ENCODE results near the gene KDM5B.
"Not testable (repeated sequence)": the region's sequence is repeated elsewhere in the genome, so short reads cannot be mapped to it uniquely, and the experiment has no call there.

Gene KDM5B

DNA sequence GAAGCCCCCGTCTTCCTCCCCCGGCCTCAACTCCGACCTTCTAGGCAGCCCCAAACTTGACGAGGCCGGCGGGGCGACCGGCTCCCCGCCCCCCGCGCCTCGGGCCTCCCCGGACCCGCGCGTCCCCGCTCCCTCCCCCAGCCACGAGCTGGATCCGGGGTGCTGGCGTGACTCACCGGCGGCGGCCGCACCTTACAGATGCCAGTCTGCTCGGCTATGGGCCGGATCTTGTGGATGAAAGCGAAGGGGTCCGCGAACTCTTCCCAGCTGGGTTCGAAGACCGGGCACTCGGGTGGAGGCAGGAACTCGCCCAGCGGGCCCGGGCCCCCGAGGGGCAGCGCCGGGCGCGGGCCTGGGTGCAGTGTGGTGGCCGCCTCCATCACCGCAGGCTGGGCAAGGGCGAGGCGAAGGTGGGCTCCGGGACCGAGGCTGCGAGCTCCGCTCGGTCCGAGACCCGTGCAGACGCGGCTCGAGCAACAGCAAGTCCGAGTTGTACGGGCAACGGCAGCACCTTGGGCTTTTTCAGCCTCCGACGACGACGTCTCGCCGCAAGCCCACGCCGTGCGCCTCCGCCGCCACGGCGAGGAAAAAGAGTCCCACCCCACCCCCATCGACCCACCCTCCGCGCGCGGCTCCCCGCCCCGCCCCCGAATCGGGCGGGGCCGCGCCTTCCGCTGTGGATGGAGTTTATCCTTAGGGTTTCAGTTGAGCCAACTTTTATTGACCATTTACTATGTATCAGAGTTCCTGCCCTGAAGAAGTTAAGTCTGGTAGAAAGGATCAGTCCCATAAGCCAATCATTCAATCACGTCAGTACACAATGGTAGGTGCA is at the start of gene KDM5B:
TSS of gene KDM5B (minus strand) at position 496 of the 832 bp plus-strand sequence. CDS start at position 380, 116 bp downstream.
- peak; percentile 63 for DNase-seq

DNA sequence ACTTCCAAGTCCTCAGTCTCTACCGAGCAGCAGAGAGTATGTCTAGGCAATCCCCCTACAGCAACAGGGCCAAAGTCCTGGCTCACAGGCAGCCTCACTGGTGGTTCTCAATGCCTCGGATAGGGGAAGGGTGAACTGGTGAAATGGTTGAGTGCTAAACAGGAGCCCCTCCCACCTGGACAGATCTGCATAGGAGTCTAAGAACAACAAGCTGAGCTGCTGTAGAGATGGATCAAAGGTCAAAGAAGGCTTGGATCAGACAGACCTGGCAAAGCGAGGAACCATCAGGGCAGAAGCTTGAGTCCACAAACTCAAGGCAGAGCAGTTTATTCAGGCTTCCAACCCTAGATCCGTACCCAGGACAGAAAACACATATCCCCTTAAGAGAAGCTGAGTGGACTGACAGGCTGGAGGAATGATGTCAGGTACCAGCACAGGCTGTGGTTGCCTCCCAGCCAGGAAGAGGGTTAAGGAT is 49.0 kb upstream of the KDM5B start:
- no peak for DNase-seq

DNA sequence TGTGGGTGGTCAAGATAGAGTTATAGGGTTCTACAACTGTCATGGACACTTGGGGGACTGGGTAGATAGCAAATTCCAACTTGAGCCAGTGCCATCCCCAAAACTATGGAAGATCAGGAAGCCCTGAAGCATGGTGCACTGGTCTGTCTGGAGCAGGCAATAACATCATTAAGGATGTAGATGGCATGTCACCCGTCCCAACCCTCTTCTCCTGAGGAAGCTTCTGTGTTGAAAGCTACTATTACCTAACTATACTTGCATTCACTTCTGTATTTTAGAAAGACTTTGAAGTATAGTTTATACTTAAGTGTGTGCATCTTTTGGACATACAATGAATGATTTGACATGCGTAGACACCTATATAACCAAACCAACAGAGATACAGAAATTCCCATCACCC is 47.8 kb upstream of the KDM5B start:
- DNase-seq = no peak

DNA sequence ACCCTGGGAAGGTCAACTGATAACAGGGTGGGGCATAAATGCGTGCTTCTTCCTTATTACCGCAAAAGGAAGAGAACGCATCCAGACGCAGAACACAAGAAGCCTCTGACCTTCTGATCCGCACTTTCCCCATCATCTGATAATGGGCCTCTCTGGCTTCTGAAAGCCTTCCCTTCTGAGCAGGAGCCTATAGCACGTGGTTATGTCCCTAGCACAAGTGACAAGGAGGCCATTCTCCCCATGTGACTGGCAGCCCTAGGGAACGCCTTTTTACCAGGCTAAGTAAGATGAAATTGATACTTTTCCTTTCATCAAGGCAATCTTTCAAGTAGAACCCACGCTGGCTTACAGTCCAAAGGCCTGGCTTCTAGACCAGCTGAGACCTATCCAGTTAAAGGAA is 46.6 kb upstream of the KDM5B start:
- DNase-seq = no peak

DNA sequence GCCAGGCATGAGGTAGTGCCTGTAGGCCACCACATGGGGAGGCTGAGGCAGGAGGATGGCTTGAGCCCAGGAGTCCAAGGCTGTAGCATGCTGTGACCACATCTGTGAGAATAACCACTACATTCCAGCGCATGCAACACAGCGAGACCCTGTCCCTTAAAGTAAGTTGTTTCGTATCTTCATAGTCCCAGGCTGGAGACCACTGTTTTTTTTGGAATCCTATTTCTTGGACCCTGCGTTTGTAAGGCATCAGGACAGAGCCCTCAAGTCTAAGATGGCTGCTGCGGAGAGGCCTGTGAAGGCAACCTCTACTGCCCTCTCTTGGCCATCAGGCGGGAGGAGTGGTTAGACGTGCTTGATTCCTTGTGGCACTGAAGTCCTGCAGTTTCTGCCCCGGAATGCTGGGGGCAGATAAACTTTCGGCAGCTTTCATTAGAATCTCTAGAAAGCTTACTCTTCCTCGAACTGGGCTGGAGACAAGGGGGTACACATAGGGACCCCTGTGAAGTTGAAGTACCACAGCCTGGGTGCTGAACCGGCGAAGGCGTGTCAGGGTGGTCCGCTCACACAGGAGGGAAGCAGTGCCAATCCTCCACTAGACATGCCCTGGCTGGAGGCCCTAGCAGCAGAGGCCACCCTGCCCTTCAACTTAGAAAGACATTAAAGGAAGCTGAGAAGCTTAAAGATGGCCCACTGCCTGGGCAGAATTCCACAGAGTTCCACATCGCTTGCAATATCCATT is 44.1 kb upstream of the KDM5B start:
- DNase-seq = no peak

DNA sequence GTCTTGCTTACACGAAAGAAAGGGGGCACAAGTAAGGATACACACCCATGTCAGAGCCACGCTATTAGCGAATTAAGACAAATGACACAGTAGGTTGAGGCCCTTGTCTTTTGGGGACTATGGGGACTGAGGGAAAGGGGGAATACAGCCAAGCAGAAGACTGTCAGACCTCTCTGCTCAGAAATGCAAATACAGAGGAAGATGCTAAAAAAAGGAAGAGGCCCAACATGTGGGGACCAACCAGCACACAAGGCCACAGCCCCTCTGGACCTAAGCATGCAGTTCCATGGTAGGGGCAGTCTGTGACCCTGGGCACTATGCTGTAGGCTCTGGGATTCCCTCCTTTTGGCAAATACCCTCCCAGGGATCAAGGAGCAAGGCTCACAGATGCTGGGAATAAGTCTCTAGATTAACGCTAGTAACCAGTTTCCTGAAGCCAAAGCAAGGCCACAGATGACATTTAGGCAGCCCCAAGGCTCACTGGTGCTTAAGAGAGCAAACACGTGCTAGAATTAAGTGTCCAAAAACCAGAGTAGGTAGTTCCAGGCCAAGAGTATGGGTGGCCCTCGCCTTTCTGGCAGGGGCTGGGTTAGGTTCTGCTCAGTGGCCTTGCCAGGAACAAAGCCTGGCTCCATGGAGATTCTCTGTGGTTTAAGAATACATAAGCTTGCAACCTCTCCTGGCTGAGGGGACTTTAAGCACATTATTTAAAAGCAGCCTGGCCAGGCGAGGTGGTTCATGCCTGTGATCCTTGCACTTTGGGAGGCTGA is 42.6 kb upstream of the KDM5B start:
- DNase-seq = no peak

DNA sequence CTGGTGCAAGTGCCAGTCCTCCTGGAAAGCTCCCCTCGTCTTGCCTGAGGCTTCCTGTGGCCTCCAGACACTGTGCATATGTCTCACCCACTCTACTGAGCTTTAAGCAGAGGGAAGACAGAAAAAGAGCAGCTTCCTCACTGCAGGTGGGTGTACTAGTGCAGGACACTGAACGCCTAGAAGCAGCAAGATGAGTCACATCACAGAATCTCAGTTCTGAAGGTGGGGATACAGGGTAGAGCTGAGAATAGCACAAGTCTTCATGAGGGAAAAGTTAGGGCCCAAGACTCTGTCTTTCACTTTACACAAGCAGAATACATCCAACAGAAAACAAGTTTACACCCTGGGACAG is 39.9 kb upstream of the KDM5B start:
- no peak for DNase-seq

DNA sequence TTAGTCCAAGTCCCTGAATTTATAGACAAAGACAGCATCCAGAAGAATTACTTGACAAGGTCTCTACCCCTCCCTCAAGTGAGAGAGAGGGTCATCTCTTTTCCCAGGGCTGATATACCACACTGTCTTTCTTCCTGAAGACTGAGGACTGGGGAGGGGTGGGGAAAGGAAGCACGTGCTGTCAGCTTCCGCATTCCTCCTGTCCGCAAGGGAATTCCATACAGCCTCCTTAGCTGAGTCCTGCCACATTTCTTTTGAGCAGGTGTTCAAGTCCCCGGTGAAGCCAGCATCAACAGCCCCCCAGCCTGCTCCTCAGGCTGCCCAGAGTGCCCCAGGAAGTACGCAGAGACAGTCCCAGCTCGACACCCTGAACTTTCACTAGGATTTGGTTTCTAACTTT is 36.7 kb upstream of the KDM5B start:
- no peak for DNase-seq

DNA sequence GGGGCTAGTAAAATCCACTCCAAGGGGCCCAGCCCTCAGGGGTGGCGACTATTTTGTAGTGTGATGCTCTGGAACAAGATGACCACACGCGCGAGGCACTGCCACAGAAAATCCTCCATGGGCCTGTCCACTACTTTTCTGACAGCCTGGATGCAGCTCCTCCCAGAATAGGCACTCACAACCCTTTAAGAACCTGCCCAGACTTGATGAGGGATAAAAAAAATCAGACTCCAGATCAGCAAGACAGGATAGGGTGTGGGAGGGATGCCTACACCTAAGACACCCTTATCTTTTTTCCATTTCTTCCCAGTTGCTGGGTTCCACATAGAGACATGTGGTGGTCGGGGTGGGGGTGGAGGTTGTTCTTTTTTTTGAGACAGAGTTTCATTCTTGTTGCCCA is 36.0 kb upstream of the KDM5B start:
- DNase-seq = no peak

DNA sequence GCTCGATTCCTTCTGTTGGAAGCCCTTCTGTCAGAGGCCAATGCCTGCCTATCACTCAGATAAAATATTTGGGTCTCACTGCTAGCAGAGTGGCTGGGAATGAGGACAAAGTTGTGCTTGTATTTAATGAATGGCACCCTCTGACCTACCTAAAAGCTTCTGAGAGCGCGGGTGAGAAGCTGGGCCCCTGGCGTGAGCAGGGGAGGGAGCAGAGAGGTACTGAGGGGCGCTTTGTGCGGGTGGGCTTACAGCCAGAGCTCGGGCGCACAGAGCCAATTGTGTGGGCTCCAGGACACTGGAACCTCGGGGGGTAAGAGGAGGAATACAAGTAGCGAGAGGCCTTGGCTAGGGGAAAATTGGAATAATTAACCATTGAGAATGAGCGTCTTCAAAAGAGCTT is 34.9 kb upstream of the KDM5B start:
- DNase-seq = no peak

DNA sequence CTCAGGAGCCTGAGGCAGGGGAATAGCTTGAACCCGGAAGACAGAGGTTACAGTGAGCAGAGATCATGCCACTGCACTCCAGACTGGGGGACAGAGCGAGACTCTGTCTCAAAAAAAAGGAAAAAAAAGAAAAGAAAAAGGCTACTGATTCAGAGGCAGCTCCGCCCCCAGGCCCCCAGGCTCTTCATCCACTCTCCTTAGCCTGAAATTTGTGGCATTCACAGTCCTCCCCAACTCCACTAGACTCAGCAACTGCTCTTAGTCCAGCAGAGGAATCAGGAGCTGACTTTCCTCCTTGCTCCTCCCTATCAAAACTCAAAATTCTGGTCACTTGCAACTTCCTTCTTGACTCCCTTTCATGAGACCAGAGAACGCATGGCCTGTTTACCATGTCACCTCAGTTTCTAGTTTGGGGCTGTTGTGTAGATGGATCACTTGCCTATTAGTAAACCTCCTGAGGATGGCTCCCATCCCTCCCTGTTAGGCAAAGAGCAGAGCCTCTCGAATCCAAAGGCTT is 29.6 kb upstream of the KDM5B start:
- no peak for DNase-seq

DNA sequence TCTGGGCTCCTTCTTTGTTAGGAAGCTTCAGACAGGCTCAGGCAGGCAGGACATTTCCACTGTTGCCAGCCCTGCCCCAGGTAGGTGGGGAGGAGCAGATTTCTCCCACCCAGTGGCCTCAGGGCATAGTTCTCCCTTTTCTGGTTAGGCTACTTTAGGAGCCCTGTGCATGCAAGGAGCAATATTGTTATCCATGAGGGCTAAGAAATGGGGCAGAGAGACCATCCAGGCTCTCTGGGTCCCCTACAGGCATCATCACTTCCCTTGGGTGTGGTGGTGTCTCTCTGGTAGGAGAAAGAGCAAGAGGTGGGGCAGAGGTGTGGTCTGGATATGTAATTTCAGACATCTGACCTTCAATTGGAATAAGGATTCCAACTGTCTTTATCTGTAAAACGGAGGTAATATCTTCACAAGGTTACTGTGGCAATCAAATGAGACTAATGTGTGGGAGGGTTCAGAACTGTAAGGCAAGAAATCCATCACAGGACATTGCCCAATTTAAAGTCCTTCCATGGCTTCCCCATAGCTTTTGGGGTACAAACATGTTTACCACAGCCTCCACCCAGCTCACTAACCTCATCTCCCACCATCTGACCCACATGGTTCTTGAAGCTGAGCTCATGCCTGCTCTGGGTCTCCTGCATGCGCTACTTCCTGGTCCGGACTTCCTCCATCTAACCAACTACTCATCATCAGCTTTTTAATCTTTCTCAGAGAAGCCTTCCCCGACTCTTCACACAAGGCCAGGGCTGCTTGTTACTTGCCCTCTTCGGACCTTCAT is 28.6 kb upstream of the KDM5B start:
- no peak for DNase-seq

DNA sequence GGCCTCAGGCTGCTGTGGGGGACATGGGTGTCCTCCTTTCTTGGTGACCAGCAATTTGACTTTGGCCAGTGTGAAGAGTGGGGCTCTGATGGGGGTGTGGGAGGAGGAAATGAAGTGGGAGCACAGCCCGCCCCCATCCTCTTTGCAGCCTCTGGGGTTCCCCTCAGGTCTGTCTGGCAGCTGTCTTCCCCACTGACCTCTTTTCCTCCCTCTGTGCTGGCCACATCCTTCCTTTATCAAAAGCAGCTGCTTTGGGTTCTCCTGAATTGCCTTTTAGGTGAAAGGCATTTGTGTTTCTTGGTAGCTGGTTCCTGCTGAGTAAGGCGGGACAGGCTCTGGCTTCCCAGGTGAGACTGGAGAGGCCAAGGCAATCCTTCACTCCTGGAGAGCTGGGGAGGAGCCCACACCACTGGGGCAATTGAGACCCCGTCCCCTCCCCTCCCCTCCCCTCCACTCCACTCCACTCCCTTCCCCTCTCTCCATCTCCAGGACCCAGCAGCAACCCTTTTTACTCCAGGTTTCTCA is 27.4 kb upstream of the KDM5B start:
- peak; percentile 42 for DNase-seq

DNA sequence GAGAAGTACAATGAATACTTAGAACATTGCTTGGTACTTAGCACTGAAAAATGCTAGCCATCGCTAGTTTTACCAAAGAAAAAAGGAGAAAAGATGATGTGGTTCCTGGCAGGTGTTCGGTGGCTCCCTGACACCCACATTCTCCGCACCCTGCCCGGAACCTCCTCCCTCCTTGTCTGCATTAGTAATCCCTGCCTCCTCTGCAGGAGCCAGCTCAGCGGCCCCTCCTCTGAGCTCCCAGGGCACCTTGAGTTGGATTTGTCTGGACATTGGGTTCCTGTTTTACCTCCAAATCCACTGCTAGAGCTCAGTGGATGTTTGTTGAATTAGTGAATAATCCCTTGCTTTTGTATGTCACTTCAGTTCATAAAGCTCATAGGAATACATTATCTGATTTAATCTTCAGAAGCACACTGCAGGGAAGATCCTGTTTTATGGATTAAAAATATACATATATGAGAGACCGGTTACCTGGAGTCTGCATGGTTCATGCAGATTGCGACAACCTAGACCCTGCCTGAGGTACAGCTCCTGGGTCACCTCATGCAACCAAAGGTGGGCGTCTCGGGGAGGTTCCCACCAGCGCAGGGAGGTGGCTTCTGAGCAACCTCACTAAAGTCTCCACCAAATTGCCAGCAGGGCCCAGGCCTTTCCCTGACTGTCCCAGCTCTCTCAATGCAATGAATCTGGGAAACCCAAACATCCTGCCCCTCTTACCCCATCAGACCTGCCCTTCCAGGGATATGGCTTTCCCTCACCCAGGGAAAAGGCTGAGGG is 26.7 kb upstream of the KDM5B start:
- DNase-seq = no peak

DNA sequence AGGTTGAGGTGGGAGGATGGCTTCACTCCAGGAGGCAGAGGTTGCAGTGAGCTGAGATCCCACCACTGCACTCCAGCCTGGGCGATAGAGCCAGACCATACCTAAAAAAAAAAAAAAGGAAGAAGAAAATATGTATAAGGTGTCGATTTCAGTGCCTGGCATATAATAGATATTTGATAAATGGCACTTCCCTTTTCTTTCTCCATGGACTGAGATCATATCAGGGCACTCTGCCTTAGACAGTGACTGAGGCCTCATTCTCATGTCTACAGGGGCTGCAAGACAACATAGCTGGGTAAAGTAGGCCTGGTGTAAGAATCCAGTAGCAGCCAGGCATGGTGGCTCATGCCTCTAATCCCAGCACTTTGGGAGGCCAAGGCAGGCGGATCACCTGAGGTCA is 23.7 kb upstream of the KDM5B start:
- no peak for DNase-seq

DNA sequence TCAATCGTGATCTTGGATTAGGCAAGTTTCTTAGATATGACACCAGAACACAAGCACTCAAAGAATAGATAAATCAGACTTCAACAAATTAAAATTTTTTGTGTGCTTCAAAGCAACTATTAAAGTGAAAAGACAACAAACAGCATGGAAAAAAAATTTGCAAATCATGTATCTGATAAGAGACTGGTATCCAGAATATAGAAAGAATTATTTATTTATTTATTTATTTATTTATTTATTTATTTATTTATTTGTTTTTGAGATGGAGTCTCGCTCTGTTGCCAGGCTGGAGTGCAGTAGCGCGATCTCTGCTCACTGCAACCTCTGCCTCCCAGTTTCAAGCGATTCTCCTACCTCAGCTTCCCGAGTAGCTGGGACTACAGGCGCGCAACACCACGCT is 21.0 kb upstream of the KDM5B start:
- DNase-seq = not testable (repeated sequence)

DNA sequence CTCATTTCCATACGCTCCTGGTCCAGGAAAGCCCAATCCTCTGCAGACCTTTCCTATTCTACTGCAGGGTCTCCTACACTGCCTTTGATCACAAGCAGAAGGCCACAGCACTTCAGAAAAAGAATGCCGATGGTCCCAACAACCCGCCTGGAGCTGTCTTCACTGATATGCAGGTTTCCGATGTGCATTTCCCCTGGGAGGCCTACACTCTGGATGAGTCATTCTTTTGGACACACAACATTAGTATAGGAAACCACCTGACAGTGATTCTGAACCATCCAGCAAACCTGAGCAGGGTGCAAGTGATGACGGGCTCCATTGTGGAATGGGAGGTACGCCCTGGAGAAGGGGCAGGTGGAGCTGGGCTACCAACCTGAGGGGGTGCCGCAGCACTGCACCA is 17.5 kb upstream of the KDM5B start:
- no peak for DNase-seq

DNA sequence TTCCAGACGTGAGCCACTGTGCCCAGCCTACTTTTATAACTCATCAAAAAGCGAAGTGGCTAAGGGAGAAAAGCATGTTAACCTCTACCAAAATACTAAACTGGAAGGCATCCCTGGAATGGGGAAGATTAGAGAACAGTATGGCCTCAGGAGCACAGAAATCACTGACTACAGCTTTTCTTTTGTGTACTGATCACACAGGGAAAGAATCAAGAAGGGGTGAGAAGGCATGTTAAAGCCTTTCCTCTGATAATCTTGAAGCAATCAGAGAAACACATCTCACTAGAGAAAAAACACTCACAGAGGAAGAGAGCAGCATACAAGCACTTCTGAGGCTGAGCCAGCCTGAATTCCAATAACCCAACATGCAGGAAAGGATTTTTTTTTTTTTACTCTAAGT is 13.2 kb upstream of the KDM5B start:
- no peak for DNase-seq

DNA sequence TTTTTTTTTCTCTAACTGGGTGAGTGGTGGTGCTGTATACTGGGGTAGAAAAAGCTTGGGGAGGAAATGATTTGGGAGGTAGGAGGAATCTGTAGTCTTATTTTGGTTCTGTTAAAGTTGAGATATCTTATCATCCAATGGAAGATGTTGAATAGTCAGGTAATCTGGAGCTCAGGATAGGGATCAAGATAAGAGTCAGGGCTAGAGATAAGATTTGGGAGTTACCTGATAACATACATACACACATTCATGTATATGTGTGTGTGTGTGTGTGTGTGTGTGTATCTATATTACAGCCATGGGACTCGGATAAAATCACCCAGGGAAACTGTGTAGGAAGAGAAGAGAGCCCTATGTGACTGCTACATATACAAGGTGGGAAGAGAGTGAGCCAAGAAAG is 10.6 kb upstream of the KDM5B start:
- DNase-seq = no peak

DNA sequence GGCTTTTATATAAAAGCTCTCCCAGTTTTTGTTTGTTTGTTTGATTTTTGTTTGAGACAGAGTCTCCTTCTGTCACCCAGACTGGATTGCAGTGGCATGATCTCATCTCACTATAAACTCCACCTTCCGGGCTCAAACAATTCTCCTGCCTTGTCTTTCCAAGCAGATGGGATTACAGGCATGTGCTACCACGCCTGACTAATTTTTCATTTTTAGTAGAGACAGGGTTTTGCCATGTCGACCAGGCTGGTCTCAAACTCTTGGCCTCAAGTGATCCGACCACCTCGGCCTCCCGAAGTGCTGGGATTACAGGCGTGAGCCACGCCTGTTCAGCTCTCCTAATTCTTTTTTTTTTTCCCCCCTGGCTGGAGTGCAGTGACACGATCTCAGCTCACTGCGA is 6.9 kb upstream of the KDM5B start:
- DNase-seq = no peak

All from KG1 (cell line).